ENCODE data around the gene APMAP.

APMAP gene

DNA sequence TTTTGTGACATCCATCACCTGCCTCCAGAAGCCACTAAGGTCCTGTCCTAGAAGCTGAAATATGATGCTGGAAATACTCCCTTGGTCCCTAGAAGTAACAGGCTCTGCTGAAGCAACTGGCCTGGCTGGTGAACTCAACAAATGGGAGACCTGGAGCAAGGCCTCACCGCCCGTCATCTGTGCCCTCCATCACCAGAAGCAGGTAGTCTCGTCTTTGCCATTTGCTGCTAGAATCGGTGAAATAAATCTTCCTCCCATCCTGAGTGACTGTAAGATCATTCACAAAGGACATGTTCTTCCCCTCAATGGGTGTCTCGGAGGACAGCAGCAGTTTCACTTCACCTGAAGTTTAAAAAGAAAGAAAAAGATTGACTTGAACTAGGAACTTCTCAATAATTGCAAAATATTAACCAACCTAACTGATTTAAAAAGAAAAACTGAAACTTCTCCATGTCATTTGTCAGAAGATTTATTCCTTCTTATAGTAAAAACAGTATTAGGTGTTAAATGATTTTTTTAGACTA, 22.5 kb downstream of the APMAP start:
- Histone ChIP-seq H3K36me3 (peaks cover 55% of the 10 kb centered on the region), H3K4me1 (no peaks in the 10 kb centered on the region)
- TF ChIP-seq, protein P1, sequence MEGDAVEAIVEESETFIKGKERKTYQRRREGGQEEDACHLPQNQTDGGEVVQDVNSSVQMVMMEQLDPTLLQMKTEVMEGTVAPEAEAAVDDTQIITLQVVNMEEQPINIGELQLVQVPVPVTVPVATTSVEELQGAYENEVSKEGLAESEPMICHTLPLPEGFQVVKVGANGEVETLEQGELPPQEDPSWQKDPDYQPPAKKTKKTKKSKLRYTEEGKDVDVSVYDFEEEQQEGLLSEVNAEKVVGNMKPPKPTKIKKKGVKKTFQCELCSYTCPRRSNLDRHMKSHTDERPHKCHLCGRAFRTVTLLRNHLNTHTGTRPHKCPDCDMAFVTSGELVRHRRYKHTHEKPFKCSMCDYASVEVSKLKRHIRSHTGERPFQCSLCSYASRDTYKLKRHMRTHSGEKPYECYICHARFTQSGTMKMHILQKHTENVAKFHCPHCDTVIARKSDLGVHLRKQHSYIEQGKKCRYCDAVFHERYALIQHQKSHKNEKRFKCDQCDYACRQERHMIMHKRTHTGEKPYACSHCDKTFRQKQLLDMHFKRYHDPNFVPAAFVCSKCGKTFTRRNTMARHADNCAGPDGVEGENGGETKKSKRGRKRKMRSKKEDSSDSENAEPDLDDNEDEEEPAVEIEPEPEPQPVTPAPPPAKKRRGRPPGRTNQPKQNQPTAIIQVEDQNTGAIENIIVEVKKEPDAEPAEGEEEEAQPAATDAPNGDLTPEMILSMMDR (IDR thresholded peaks at IDR 0.05; ENCODE audit: low read depth, low read length) = no peak

DNA sequence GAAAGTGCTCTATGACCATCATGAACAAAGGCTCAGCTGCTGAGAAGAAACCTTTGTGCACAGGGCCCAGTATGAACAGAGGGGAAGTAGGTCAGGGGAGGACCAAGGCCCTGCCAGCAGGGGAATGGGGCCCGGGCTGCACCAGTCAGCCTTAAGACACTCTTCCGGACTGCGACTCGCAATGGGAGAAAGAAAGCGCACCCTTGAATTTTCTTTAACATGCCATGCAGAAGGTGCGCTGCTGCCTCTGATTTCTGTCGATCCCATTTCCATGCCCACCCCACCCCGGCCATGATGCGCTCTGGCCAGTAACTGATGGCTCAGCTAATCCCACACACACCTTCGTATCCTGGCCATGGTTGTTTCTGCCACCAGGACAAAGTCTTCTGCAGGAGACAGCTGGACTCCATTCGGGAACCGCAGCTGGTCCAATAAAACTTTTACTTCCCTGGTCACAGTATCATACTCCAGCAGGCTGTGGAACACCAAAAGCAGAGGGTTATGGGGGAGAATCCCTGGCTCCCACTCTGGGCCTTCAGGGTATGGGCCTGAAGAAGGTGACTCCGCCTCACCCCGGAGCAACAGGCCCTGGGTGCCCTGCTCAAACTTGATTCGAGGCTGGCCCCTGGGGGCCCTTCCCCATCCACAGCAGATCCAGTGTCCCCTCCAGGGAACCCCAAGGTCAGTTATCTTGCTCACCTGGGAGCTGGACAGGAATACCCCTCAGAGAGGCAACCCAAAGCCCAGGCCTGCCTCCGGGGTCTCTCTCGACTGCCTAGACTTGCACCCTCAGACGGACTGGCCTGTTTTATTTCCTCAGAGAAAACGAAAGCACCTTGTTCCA, 23.1 kb downstream of the APMAP start:
- peaks cover 59% of the 10 kb centered on the region for H3K36me3 ChIP-seq
- TF ChIP-seq, protein P1 (IDR thresholded peaks at IDR 0.05; ENCODE audit: low read depth, low read length) = no peak

More for the DNA sequence above, 22.5 kb downstream of the APMAP start:
- Histone ChIP-seq H3K4me3 (ENCODE audit: low read depth, low read length) (no peak overlapping the region), H3K27me3 (no peaks in the 10 kb centered on the region), H3K9me3 (no peaks in the 10 kb centered on the region)
- DNase-seq = no peak

DNA sequence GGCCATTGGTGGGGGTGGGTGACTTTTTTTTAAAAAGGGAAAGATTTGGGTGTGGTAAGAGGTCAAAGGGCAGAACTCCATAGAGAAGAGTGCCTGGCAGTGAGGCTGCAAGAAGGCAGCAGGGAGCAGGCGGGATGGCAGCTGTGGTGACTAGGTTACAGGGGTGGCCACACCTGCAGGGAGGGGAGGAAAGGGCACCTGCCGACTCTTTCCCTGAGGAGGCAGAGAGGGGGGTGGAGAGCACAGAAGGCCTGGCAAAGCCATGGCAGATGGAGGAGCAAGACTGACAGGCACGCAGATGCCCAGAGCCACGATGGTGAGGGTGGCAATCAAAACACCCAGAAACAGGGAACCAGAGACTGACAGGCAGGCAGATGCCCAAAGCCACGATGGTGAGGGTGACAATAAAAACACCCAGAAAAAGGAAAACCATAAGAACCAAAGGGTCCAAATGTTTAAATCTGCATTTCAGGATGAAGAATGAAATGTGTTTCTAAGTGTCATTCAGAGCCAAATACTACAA, 24.2 kb downstream of the APMAP start:
- H3K27me3 ChIP-seq = no peaks in the 10 kb centered on the region
- H3K4me3 ChIP-seq (ENCODE audit: low read depth, low read length) = no peak overlapping the region
- H3K36me3 ChIP-seq = peaks cover 59% of the 10 kb centered on the region
- H3K9me3 ChIP-seq = no peaks in the 10 kb centered on the region
- TF ChIP-seq, protein P1 (IDR thresholded peaks at IDR 0.05; ENCODE audit: low read depth, low read length) = no peak
- no peaks in the 10 kb centered on the region for H3K4me1 ChIP-seq
- DNase-seq = no peak

More for the DNA sequence above, 23.1 kb downstream of the APMAP start:
- Histone ChIP-seq H3K9me3 (no peaks in the 10 kb centered on the region), H3K27me3 (no peaks in the 10 kb centered on the region), H3K4me1 (no peaks in the 10 kb centered on the region), H3K4me3 (ENCODE audit: low read depth, low read length) (no peak overlapping the region)
- no peak for DNase-seq

DNA sequence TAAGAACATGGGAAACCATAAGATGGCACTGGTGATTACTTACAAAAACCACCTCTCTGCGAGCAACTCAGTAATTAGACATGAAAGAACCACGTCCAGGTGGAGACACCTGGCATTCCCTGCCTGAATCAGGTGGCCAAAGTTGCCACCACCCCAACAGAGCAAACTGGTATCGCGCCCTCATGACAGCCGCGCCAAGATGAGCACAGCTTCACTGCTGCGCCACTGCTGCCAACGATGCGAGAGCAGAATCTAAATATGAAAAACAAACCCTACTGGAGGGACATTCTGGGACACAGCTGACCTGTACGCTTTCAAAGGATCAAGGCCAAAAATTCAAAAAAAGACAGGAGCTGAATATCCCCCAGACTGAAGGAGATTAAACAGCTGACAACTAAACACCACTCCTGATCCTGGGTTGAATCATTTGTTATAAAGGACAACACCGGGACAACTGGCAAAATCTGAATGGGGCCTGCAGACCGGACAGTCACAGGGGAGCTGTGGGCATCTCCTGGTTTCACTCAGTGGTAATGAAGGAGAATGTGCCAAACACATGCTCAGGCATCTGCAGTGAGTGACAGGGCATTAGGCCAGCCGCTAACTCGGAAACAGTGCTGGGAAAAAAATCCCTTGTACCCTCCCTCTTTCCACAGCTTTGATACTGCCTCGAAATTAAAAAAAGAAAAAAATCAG, 26.1 kb downstream of the APMAP start:
- Histone ChIP-seq H3K4me1 (no peaks in the 10 kb centered on the region), H3K9me3 (no peaks in the 10 kb centered on the region), H3K27me3 (no peaks in the 10 kb centered on the region), H3K36me3 (peaks cover 51% of the 10 kb centered on the region), H3K4me3 (ENCODE audit: low read depth, low read length) (no peak overlapping the region)
- TF ChIP-seq, protein P1 (IDR thresholded peaks at IDR 0.05; ENCODE audit: low read depth, low read length) = no peak
- DNase-seq = no peak

DNA sequence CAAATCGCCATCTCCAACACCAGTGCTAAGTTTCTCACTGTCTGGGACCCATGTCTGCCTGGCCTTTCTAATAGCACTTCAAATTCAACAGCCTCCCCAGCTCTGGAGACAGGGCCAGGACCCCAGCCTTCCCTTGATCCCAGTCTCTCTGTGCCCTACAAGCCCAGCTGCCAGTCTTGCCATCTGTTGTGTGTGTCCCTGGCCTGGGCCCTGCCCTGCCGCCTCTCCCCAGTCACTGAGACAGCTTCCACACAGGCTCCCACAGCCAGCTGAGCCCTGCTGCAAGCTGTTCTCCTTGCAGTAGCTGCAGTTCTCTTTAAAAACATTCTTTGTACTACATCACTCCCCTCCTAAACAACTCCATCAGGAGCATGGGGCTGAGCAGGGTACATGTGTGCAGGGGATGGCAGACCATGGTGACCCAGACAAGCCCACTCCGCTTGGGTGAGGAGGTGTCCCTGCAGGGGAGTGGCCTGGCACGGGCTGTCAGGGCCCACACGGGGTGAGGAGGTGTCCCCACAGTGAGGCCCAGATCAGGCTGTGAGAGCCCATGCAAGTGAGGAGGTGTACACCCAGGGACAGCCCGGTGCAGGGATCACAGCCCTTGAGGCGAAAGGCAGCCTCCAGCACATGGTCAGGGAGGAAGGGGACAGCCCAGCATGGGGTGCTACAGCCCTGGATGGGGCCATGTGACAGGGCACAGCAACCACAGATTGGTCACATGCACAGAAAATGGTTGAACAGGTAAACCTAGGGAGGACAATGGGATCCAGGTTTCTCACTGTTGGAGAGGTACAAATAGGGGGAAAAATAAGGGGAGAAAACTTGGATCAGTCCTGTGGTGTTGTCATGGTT, 27.3 kb downstream of the APMAP start:
- Histone ChIP-seq H3K4me1 (no peaks in the 10 kb centered on the region), H3K9me3 (no peaks in the 10 kb centered on the region), H3K36me3 (peaks cover 52% of the 10 kb centered on the region), H3K27me3 (no peaks in the 10 kb centered on the region), H3K4me3 (ENCODE audit: low read depth, low read length) (no peak overlapping the region)
- no peak for DNase-seq
- TF ChIP-seq, protein P1 (IDR thresholded peaks at IDR 0.05; ENCODE audit: low read depth, low read length) = no peak
